ENCODE results near the gene BCL6.
"Not testable (repeated sequence)": the region's sequence is repeated elsewhere in the genome, so short reads cannot be mapped to it uniquely, and the experiment has no call there.

DNA sequence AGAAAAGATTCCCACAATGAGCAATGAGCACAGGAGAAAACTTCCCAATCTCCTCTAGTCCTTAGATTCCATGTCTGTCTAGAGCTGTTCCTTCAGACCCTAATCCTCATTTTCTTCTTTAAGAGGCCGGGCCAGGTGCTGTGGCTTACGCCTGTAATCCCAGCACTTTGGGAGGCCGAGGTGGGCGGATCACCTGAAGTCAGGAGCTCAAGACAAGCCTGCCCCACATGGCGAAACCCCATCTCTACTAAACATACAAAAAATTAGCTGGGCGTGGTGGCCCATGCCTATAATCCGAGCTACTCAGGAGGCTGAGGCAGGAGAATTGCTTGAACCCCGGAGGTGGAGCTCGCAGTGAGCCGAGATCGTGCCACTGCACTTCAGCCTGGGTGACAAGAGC lies 63.5 kb downstream of the BCL6 start:
- TF ChIP-seq, protein P1, sequence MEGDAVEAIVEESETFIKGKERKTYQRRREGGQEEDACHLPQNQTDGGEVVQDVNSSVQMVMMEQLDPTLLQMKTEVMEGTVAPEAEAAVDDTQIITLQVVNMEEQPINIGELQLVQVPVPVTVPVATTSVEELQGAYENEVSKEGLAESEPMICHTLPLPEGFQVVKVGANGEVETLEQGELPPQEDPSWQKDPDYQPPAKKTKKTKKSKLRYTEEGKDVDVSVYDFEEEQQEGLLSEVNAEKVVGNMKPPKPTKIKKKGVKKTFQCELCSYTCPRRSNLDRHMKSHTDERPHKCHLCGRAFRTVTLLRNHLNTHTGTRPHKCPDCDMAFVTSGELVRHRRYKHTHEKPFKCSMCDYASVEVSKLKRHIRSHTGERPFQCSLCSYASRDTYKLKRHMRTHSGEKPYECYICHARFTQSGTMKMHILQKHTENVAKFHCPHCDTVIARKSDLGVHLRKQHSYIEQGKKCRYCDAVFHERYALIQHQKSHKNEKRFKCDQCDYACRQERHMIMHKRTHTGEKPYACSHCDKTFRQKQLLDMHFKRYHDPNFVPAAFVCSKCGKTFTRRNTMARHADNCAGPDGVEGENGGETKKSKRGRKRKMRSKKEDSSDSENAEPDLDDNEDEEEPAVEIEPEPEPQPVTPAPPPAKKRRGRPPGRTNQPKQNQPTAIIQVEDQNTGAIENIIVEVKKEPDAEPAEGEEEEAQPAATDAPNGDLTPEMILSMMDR (IDR thresholded peaks at IDR 0.05), result not testable (repeated sequence)
- not testable (repeated sequence) for TF ChIP-seq REST (IDR thresholded peaks at IDR 0.05; ENCODE audit: insufficient read depth in 1 of 2, low read depth in 2 of 2, low read length in 1 of 2)
